IMR-90 (cell line): Measurements from ENCODE around the gene MEIS2. TPM values are rescaled to one million over a fixed set of nuclear protein-coding genes. Genes with fewer than 3 reads are reported as not detected.

ENCODE experiments used
- ATAC-seq: fragments of 200-7000 bp; cut with Tn5 transposase; 2 replicates; pipeline ENCODE4 v1.9.1; 2020; ENCODE audit warnings: low read depth, mild to moderate bottlenecking, moderate library complexity
- BruUV-seq: library from RNA; stranded (reverse); fragments of 400-500 nt; replicated peaks from 2 replicates; lab custom pipeline; 2021; lab: Mats Ljungman, UMichigan
- CTCF ChIA-PET: fragments of 300-600 bp; formaldehyde crosslinking; extraction: SDS; loops from one replicate; lab custom pipeline; 2021; ENCODE audit warnings: antibody characterized with exemption; lab: Yijun Ruan, JAX
- POLR2A ChIA-PET: fragments of 300-600 bp; sonication (Branson Sonifier 250); formaldehyde crosslinking; loops from one replicate; lab custom pipeline; 2022; ENCODE audit warnings: antibody characterized with exemption; ENCODE audit not compliant: unreplicated experiment; lab: Charles Lee
- DNase-seq: peaks from one replicate; pipeline ENCODE4 v3.0.0; 2013
- H2AFZ ChIP-seq: replicated peaks from 2 replicates; pipeline ENCODE3; 2013; ENCODE audit warnings: low read length, mild to moderate bottlenecking; ENCODE audit not compliant: poor library complexity
- H2AK5ac ChIP-seq: 2 replicates; pipeline ENCODE4 v1.6.1; 2013; ENCODE audit warnings: low read depth, low read length, inconsistent platforms
- H2AK9ac ChIP-seq: replicated peaks from 2 replicates; pipeline ENCODE3; 2013; ENCODE audit warnings: mild to moderate bottlenecking, low read depth, low read length, moderate library complexity; ENCODE audit not compliant: poor library complexity
- H2BK120ac ChIP-seq: 2 replicates; pipeline ENCODE4 v1.6.1; 2013; ENCODE audit warnings: low read depth, low read length, inconsistent platforms
- H2BK15ac ChIP-seq: 3 replicates; pipeline ENCODE4 v1.6.1; 2013; ENCODE audit warnings: low read depth, low read length, inconsistent platforms
- H2BK20ac ChIP-seq: 2 replicates; pipeline ENCODE4 v1.6.1; 2013; ENCODE audit warnings: low read depth, mild to moderate bottlenecking, inconsistent platforms, low read length, moderate library complexity
- H2BK5ac ChIP-seq: 2 replicates; pipeline ENCODE4 v1.6.1; 2013; ENCODE audit warnings: mild to moderate bottlenecking, low read depth, low read length, inconsistent platforms; ENCODE audit not compliant: poor library complexity, severe bottlenecking
- H3K14ac ChIP-seq: replicated peaks from 2 replicates; pipeline ENCODE4 v1.6.1; 2013; ENCODE audit warnings: low read depth, low read length, inconsistent platforms
- H3K18ac ChIP-seq: 2 replicates; pipeline ENCODE4 v1.6.1; 2013; ENCODE audit warnings: low read depth, low read length, control low read depth
- H3K23ac ChIP-seq: 2 replicates; pipeline ENCODE4 v1.6.1; 2013; ENCODE audit warnings: low read depth, low read length, inconsistent platforms
- H3K27ac ChIP-seq: 2 replicates; pipeline ENCODE4 v1.5.1; 2013; ENCODE audit warnings: mild to moderate bottlenecking, control low read depth, low read length; ENCODE audit not compliant: insufficient read depth
- H3K27me3 ChIP-seq: 2 replicates; pipeline ENCODE4 v1.6.1; 2013; ENCODE audit warnings: low read length; ENCODE audit not compliant: control insufficient read depth, insufficient read depth
- H3K36me3 ChIP-seq: 2 replicates; pipeline ENCODE4 v1.6.1; 2013; ENCODE audit warnings: low read length, mixed read lengths; ENCODE audit not compliant: control insufficient read depth, insufficient read depth
- H3K4ac ChIP-seq: 2 replicates; pipeline ENCODE4 v1.6.1; 2013; ENCODE audit warnings: low read depth, low read length, inconsistent platforms
- H3K4me1 ChIP-seq: 2 replicates; pipeline ENCODE4 v1.6.1; 2013; ENCODE audit warnings: low read length, mixed read lengths; ENCODE audit not compliant: control insufficient read depth, insufficient read depth
- H3K4me2 ChIP-seq: 2 replicates; pipeline ENCODE4 v1.6.1; 2013; ENCODE audit warnings: low read depth, mild to moderate bottlenecking, control low read depth, low read length, moderate library complexity
- H3K4me3 ChIP-seq: 2 replicates; pipeline ENCODE4 v1.5.1; 2013; ENCODE audit warnings: low read depth, mild to moderate bottlenecking, control low read depth, low read length, moderate library complexity; ENCODE audit not compliant: insufficient read depth
- H3K56ac ChIP-seq: 2 replicates; pipeline ENCODE4 v1.6.1; 2013; ENCODE audit warnings: low read length, inconsistent platforms; ENCODE audit not compliant: insufficient read depth; ENCODE audit errors: extremely low read depth
- H3K79me1 ChIP-seq, 2 experiments: 2 replicates each; pipeline ENCODE4 v1.6.1; 2013; ENCODE audit warnings: low read length in 2 of 2, inconsistent platforms in 1 of 2, low read depth in 1 of 2
- H3K9ac ChIP-seq: 2 replicates; pipeline ENCODE4 v1.6.1; 2013; ENCODE audit warnings: low read depth, low read length, control low read depth
- H3K9me1 ChIP-seq: 2 replicates; pipeline ENCODE4 v1.6.1; 2013; ENCODE audit warnings: low read length, inconsistent platforms; ENCODE audit not compliant: insufficient read depth
- H3K9me3 ChIP-seq: 2 replicates; pipeline ENCODE4 v1.6.1; 2013; ENCODE audit warnings: low read length; ENCODE audit not compliant: control insufficient read depth, insufficient read depth
- H4K20me1 ChIP-seq: 2 replicates; pipeline ENCODE4 v1.6.1; 2013; ENCODE audit warnings: low read length, inconsistent platforms; ENCODE audit not compliant: insufficient read depth
- H4K5ac ChIP-seq: 2 replicates; pipeline ENCODE4 v1.6.1; 2013; ENCODE audit warnings: mild to moderate bottlenecking, low read depth, low read length, control low read depth
- H4K8ac ChIP-seq, 2 experiments: 2 replicates each; pipeline ENCODE4 v1.6.1; 2013; ENCODE audit warnings: low read depth in 2 of 2, low read length in 2 of 2, control low read depth in 1 of 2, inconsistent platforms in 1 of 2
- H4K91ac ChIP-seq: 2 replicates; pipeline ENCODE4 v1.6.1; 2013; ENCODE audit warnings: low read depth, low read length, inconsistent platforms; ENCODE audit not compliant: insufficient read depth
- ELK1 ChIP-seq: fragments of 150-350 bp; IDR thresholded peaks from 2 replicates; pipeline ENCODE4 v1.6.1; 2016; ENCODE audit warnings: low read depth, mild to moderate bottlenecking, low read length, moderate library complexity, borderline replicate concordance
- NFE2L2 ChIP-seq: fragments of 150-350 bp; IDR thresholded peaks from 2 replicates; pipeline ENCODE4 v1.6.1; 2016; ENCODE audit warnings: low read depth, mild to moderate bottlenecking, low read length
- RAD21 ChIP-seq: IDR thresholded peaks from 2 replicates; pipeline ENCODE4 v1.6.1; 2012; ENCODE audit warnings: low read length, improper control_type of control experiment
- RCOR1 ChIP-seq: IDR thresholded peaks from 2 replicates; pipeline ENCODE4 v1.6.1; 2012; ENCODE audit warnings: mild to moderate bottlenecking, low read length, improper control_type of control experiment; ENCODE audit not compliant: insufficient replicate concordance
- WGBS, 2 experiments: methylation state at CpG; one replicate each; pipeline versions ENCODE4 v1.1.5 to v1.1.7; 2013; ENCODE audit warnings: missing lambda C conversion rate in 2 of 2; ENCODE audit not compliant: insufficient read length in 1 of 2; ENCODE audit errors: extremely low coverage in 2 of 2; 5-methylcytosine and 5-hydroxymethylcytosine counted together
- dilution Hi-C: fragments of 300-500 bp; cut with HindIII; formaldehyde crosslinking; loops from one replicate; pipeline ENCODE4 v1.14.3; 2018; ENCODE audit warnings: low sequenced_read_pairs; ENCODE audit not compliant: unreplicated experiment
- in situ Hi-C: fragments of 300-500 bp; cut with MboI; formaldehyde crosslinking; loops from 3 replicates; pipeline ENCODE4 v1.14.3; 2019; ENCODE audit warnings: low sequenced_read_pairs, inconsistent platforms, mixed read lengths
- intact Hi-C: fragments of 100-400 bp; cut with micrococcal nuclease; formaldehyde crosslinking; loops from 2 replicates; pipeline ENCODE4 v1.10.0; 2022
- polyA plus RNA-seq, 3 experiments: library from polyadenylated mRNA; depleted of rRNA; stranded (reverse); fragments of >200 nt; gene quantifications; 2 replicates each; pipeline ENCODE4 v1.2.3, GENCODE V29; 2012; ENCODE audit warnings: low replicate concordance in 1 of 3
- total RNA-seq: library from RNA; depleted of rRNA; stranded (reverse); fragments of >200 nt; gene quantifications from 2 replicates; pipeline ENCODE4 v1.2.3, GENCODE V29; 2012

Gene MEIS2
- total and polyA plus RNA-seq, 2 of the 4 experiments (the other 2 are of a cell fraction): 70.1 to 71.3 TPM

GRCh38 chr15:36958606-36959005 lies 141.7 kb downstream of the MEIS2 start:
- DNase-seq: no peak
- Histone ChIP-seq H3K27me3 (no peaks in the 10 kb centered on the region), H3K4ac (no peak overlapping the region), H3K4me2 (no peak overlapping the region), H4K5ac (no peak overlapping the region), H2BK20ac (no peak overlapping the region), H2AK9ac (no peak overlapping the region), H3K79me1 (peaks cover 0 to 14% of the 10 kb centered on the region in 2 experiments; a peak in 3 of 4 replicates), H3K23ac (no peak overlapping the region), H2BK15ac (no peak overlapping the region), H2AK5ac (no peak overlapping the region), H3K56ac (no peak overlapping the region), H3K9me3 (no peaks in the 10 kb centered on the region), H3K9ac (no peak overlapping the region), H3K4me3 (no peak overlapping the region), H3K4me1 (no peaks in the 10 kb centered on the region), H3K14ac (no peak overlapping the region), H4K91ac (no peak overlapping the region), H3K9me1 (no peaks in the 10 kb centered on the region), H2BK120ac (no peak overlapping the region), H2AFZ (no peak overlapping the region), H4K8ac (no peak overlapping the region), H4K20me1 (no peaks in the 10 kb centered on the region), H3K27ac (no peak overlapping the region), H3K18ac (no peak overlapping the region), H2BK5ac (no peak overlapping the region), H3K36me3 (no peaks in the 10 kb centered on the region)
- CTCF ChIA-PET: no interaction called here
- dilution Hi-C loops: no loop called here
- WGBS, 2 experiments: no CpG with 5 or more reads among the region's 1 CpG
- TF ChIP-seq ELK1 (no peak), NFE2L2 (no peak), RAD21 (no peak), RCOR1 (no peak)
- intact Hi-C loops: no loop called here
- POLR2A ChIA-PET: no interaction called here
- in situ Hi-C loops: no loop called here
- ATAC-seq: no peak
- no TSS peak for BruUV-seq
